ENCODE measurements around the gene KIF2C.
A peak's percentile ranks its signal among the peaks of the same experiment; 100 is the strongest.
"Not testable (repeated sequence)": the region's sequence is repeated elsewhere in the genome, so short reads cannot be mapped to it uniquely, and the experiment has no call there.

Gene KIF2C

DNA sequence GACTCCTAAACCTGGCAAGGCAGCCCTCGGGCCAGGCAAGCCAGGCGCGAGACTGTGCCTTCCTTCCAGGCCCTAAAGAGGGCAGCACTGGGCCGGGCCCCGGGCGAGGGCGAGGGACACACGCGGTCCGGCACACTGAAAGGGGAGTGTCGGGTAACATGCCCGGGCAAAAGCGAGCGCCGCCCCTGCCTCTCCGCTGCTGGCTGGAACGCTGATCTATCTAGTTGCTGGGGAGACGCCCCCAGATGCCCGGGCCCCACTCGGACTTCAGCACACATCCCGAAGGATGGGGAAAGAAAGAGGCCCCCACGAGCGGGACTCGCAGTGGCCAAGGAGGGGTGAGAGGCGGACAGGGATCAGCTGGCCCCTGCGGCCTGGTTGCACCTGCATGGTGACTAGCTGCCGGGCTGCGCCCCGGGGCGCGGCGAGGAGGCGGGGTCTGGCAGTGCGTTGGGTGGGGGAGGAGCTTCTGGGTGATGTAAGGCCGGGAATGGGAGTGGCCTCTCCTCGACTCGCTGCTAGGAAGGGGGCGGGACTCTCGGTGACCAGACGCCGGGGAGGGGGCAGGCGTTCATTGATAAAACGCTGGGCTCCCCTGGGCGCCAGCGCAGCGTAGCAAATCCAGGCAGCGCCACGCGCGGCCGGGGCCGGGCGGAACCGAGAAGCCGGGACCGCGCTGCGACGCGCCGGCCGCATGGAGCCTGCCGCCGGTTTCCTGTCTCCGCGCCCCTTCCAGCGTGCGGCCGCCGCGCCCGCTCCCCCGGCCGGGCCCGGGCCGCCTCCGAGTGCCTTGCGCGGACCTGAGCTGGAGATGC lies 60.3 kb downstream of the KIF2C start, which contains the start of gene PLK3:
Gene PLK3 (plus strand): TSS at position 608 of the 815 bp plus-strand sequence. CDS start 87 bp downstream, at position 695.
- FAIRE-seq, result peak; percentile 83

DNA sequence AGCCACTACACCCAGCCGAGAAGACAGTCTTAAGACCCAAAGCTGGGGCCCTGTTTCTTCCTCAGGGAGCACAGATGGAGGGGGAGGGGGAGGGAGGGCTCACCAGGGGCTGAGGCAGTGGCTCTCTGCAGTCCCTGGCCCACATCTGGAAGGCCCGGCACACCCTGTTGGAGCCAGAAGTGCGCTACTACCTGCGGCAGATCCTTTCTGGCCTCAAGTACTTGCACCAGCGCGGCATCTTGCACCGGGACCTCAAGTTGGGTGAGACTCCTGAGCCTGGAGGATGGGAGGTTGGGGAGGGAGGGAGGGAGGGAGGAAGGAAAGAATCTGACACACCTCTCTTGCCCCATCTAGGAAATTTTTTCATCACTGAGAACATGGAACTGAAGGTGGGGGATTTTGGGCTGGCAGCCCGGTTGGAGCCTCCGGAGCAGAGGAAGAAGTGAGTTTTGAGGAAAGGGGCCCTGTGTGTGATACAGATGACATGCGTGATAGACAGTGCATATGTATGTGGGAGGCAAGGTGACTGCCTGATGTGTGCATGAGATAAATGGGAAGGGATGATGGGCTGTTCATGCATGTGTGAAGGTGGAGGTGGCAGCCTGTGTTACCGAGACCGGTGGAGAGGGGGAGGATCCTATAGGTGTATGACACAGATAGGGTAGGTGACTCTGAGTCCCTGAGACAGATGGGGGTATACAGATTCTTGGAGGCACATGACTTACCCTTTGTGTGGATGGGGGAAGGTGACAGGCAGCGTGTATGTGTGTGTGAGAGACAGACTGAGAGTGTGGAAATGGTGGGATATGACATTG lies 62.1 kb downstream of the KIF2C start:
- FAIRE-seq, result no peak

DNA sequence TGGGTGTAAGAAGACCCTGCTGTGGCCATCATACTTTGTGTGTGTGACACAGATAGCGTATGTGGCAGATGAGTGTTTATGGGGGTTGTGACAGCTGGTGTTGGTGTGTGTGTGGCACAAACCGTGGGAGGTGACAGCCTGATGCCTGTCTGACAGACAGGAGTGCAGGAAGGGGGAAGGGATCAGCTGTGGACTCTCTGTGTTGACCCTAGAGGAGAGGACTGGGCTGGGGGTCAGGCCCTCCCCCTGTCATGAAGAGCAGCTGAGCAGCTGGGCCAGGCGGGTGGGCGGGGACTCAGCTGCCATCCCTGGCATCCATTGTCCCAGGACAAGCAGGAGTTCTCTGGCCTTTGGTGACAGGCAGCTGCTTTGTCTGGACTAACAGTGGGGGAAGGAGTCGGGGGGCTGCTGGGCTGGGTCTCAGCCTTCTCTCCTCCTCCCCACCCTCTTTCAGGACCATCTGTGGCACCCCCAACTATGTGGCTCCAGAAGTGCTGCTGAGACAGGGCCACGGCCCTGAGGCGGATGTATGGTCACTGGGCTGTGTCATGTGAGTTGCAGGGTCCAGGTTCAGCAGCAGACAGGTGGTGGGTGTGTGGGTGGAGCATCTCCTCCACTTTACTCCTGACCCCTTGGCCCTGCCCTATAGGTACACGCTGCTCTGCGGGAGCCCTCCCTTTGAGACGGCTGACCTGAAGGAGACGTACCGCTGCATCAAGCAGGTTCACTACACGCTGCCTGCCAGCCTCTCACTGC lies 62.8 kb downstream of the KIF2C start:
- FAIRE-seq, result no peak

DNA sequence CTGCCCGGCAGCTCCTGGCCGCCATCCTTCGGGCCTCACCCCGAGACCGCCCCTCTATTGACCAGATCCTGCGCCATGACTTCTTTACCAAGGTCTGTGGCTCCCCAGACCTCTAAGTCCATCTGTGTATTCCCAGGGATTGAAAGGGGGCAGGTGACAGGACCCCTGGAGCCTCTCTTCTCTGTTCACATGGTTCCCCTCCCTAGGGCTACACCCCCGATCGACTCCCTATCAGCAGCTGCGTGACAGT lies 63.4 kb downstream of the KIF2C start:
- no peak for FAIRE-seq

DNA sequence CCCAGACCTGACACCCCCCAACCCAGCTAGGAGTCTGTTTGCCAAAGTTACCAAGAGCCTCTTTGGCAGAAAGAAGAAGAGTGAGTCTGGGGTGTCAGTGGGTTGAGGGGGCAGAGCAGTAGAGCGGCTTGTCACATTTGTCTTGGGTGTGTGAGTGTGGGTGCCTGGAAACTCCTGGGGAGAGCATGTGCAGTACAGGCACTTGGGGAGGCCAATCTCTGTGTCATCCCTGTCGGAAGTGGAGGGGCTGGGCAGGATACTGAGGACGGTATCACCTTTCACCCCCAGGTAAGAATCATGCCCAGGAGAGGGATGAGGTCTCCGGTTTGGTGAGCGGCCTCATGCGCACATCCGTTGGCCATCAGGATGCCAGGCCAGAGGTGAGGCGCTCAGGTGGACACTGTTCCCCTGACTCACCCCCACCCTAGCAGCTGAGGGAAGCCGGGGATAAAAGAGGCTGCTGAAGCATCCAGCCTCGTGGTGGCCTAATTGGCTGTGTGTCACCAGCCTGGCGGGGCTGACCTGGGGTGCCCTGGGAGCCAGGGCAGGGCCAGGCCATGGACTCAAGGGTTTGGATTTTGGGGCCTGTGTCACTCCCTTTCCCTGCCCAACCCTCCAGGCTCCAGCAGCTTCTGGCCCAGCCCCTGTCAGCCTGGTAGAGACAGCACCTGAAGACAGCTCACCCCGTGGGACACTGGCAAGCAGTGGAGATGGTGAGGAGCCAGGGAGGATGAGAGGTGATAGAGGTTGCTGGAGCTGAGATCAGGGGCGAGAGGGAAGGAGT lies 63.9 kb downstream of the KIF2C start:
- FAIRE-seq, result no peak

DNA sequence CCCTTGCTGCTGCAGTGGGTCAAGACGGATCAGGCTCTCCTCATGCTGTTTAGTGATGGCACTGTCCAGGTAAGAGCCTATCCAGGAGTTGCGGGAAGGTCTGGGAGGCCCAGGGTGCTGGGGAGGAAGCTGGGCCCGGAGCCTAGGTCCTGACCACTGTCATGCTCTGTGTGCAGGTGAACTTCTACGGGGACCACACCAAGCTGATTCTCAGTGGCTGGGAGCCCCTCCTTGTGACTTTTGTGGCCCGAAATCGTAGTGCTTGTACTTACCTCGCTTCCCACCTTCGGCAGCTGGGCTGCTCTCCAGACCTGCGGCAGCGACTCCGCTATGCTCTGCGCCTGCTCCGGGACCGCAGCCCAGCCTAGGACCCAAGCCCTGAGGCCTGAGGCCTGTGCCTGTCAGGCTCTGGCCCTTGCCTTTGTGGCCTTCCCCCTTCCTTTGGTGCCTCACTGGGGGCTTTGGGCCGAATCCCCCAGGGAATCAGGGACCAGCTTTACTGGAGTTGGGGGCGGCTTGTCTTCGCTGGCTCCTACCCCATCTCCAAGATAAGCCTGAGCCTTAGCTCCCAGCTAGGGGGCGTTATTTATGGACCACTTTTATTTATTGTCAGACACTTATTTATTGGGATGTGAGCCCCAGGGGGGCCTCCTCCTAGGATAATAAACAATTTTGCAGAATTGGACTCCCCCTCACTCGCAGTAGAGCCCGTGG lies 65.8 kb downstream of the KIF2C start:
- FAIRE-seq, result no peak

DNA sequence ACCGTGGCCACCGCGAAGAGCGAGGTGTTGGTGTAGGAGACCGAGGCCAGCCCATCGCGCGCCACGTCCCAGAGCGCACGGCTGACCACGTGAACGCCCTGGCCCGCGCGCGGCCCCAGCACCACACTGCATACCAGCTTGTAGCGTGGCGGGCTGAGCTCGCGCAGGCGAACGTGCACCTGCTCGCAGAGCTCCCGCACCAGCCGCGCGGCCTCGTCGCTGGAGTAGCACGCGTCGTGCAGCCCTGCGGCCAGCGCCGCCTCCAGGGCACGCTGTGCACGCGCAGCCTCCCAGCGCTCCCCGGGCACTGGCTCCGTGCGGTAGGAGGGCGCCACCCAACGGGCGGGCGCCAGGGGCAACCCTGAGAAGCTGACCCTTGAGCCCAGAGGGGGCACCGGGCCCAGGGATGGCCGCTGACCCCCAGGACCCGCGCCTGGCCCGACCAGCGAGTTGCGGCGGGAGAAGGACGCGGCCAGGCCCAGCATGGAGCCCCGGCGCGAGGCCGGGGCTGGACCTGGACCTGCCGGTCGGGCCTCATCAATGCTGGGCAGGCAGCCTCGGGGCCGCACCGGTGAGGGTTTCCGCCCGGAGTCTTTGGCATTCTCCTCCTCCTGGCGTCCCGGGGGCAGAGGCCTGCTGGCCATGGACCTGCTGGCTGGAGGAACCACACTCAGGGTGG lies 66.5 kb downstream of the KIF2C start:
- no peak for FAIRE-seq

DNA sequence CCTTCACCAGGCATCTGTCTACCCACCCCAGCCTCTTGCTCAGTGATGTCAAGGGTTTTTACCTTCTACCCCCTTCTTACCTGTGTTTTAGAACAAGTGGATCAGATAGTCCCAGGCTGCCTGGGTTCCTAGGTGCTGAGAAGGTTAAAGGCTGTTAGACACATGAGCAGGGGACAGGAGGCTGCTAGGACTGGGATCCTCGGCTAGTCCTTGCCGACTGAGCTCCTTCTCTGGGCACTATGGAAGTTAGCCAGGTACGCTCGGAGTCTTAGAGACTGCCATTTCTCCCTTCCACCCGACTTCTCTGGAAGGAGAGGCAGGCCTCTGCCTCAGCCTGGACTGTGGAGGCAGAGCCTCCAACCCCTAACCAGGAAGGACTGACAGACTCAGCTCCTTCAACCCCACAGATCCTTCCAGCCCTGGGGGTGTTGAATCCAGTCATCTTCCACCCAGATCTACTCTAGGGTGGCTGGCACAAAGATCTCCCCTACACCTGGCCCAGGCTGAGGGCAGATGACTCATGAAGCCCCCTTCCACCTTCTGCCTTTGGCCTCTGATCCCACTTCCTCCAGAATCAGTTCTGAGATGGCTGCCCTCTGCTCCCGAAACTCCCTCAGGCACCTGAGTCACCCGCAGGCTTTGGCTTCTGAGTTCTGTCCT lies 67.2 kb downstream of the KIF2C start, which contains the start of gene DYNLT4:
Gene DYNLT4 (minus strand): TSS at position 648 of the 660 bp plus-strand sequence. CDS start 683 bp downstream, outside the sequence.
- FAIRE-seq, result no peak

DNA sequence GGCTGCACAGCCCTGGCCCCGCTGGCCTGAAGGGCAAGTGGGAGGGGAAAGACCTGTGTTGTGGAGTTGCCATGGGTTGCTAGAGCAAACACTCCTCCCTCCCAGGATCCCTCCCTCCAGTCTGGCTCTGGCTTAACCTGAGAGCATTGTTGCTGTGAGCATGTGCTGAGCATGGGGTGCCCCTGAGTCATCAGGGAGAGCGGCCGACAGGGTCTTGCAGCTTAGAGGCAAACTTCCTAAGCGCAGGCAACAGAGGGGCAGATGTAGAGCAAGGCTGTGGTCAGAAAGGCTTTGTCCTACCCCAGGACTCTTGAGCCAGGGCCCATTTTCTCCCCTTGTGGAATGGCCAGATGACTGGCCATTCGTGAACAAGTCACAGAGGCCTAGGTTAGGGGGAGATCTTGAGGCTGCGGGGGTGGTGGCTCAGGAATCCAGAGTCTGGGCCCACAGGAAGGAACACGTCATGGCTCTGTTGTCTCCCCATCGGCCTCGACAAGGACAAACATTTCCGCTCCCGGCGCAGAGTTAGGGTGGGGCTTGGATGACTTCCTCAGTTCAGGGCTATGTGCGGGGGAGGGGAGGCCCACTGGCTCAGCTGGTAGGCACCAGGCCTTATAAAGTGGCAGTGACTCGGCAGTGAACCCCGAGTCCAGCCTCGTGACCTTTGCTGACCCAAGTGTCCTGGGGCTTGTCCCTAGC lies 67.9 kb downstream of the KIF2C start:
- peak; percentile 75 for FAIRE-seq

DNA sequence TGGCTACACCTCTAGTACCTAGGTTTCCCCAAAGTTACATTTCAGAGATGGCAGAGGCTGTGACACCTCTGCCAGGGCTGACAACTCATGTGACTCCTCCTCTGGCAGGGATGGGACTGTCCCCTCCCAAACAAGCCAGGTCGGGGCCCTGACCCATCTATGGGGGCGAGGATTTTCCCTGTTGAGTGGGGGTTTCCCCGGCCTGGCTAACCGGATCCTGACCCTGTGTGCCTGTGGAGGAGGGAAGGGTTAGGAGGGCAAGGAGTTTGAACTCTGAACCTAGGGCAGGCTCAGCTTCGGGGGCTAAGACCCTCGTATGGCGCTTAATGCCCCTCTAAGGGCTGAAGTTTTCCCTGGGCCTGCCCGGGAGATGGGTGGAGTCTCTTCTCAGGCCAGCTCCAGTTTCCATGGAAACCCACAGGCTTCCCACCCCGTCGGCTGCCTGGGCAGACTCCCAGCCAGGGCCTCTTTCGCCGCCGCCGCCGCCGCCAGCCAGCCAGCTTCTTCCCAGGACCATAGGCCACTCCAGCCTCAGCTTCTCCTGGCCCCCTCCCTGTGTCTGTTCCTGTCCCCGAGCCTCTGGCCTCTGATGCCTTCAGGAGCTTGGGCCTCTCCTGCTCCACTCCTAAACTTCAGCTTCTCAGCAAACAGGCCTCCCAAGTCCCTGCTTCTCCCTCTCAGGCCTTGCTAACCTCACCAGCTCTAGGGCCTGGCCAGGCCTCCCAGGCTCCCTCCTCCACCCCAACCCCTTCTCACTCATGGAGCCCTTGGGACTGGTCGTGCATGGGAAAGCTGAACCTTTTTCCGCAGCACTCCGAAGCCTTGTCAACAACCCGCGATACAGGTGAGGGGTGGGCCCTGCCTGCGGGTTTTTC lies 68.7 kb downstream of the KIF2C start, which contains the start of gene BTBD19:
Gene BTBD19 (plus strand): TSS at position 461 of the 875 bp plus-strand sequence. CDS start 298 bp downstream, at position 759.
- FAIRE-seq, result no peak

DNA sequence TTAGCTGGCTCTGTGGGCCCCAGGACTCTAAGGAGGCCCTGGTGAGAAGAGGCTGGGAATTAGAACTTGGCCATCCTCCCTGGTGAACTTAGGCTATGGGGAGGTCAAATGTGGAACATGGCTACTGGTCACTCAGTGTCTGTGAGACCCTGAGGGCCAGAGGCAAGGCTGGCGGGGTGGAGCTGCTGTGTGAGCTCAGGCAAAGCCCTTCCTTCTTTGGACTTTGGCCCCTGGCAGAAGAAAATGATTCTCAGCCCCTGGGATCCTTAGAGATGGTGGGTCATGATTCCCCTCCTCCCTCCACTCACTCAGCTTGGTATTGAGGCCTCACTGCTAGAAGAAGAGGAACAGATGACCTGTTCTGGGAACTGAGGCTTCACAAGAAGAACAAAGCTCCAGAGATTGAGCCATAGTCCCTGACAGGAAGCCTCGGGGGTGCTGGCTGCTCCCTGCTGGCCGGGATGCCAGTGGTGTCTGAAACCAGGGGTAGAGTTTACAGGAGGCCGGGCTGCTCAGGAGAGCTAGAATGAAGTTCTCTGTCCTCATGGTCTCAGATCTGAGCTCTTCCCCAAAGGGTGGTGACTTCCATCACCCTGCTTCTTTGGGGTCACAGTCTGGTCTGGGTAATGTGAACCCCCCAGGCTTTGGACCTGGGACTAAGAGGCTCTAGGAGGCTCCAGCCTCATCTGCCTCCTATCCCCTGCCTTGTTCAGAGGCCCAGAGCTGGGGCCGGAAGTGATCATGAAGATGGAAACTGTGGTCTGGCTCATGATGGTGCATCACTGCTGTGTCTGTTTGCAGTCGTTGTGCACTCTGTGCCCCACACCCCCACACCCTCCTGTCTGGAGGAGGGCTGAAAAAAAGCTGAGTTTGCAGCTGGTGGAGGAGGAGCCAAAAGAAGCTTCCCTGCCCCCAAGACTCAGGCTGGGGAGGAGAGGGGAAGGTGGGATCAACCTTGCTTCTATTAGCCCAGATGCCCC lies 69.6 kb downstream of the KIF2C start:
- no peak for FAIRE-seq

DNA sequence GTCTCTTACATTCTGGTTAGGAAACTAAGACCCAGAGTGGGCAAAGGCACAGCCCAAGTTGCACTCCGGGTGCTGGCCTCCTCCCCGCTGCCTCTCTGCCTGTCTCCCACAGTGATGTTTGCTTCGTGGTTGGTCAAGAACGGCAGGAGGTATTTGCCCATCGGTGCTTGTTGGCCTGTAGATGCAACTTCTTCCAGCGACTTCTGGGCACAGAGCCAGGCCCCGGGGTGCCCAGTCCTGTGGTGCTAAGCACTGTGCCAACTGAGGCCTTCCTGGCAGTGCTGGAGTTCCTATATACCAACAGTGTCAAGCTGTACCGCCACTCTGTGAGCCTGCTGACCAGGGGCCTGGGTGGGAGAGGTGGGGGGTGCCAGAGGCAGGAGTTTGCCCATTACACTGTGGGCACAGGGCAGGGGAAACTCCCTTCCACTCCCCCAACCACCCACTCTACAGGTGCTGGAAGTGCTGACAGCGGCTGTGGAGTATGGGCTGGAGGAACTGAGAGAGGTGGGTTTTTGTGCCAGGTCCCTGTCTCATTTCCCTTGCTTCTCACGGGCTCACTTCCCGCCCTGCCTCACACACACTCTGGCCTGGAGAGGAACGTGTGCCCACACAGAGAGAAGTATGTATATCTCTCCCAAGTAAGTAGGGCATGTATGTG lies 70.6 kb downstream of the KIF2C start:
- no peak for FAIRE-seq

DNA sequence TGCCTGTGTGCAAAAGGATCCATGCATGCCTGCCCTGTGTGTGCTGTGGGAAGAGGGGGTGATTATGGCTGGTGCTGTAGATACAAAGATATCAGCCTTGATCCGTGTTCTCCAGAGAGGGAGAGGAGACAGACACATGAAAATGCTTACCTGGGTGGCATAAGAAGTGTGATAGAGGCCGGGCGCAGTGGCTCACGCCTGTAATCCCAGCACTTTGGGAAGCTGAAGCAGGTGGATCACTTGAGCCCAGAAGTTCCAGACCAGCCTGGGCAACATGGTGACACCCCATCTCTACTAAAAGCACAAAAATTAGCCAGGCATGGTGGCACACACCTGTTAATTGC lies 71.1 kb downstream of the KIF2C start:
- not testable (repeated sequence) for FAIRE-seq

DNA sequence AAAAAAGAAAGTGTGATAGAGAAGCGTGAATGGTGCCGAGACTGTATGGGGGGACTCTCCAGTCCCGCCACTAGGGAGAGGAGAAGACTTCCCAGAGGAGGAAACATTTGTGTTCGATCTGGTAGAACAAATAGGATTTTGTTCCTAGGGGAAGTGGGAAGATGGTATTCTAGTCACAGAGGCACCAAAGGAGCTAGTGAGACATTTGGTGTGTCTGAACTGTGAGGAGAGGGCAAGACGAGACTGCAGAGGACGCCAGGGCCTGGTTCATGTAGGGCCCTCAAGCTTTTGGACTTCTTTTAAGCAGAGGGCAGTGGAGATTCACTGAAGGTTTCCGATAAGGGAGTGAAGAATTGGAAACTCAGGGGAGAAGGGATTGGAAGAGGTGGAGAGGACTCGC lies 71.6 kb downstream of the KIF2C start:
- no peak for FAIRE-seq

DNA sequence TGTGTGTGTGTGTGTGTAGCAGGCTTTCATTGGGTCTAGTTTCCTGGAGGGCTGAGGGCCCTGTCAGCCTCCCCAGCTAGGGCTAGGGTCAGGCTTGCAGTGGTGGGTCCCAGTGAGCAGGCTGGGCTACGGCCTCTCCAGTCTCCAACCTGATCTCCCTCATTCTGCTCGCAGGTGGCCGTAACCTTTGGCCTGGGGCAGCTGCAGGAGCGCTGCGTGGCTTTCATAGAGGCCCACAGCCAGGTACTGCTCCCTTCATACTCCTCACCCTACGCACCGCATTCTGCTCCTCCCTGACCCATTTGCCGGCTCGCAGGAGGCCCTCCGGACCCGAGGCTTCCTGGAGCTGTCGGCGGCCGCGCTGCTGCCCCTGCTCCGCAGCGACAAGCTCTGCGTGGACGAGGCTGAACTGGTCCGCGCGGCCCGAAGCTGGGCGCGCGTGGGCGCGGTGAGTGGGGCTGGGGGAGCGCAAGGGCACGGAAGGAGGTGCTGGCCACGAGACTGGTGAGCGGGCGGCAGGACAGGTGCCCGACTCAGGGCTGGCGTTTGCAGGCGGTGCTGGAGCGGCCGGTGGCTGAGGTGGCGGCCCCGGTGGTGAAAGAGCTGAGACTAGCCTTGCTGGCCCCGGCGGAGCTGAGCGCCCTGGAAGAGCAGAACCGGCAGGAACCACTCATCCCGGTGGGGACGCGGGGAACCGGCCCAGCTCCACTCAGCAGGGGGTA lies 73.3 kb downstream of the KIF2C start:
- FAIRE-seq, result no peak

DNA sequence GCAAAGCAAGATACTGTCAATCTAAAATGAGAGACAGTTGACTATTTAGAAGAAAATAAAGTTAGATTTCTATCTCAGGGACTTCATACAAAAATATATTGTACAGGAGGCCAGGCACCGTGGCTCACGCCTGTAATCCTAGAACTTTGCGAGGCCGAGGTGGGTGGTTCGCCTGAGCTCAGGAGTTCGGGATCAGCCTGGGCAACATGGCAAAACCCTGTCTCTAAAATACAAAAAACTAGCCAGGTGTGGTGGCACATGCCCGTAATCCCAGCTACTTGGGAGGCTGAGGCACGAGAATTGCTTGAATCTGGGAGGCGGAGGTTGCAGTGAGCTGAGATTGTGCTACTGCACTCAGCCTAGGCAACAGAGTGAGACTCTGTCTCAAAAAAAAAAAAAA lies 76.3 kb downstream of the KIF2C start:
- not testable (repeated sequence) for FAIRE-seq
